Astrocyte (in vitro differentiated cells and primary cell): ENCODE data around the gene TMEM204. TPM values are rescaled to one million over a fixed set of nuclear protein-coding genes. Genes with fewer than 3 reads are reported as not detected.

Source experiments
- DNase-seq: peaks from one replicate; pipeline ENCODE4 v3.0.0-alpha.2; 2010; ENCODE audit warnings: low read depth
- FAIRE-seq: peaks from 2 replicates; lab custom pipeline; 2011; peaks lifted over from hg19 to GRCh38; lab: Jason Lieb, UNC
- H2AFZ ChIP-seq: 2 replicates; pipeline ENCODE4 v1.6.0; 2012; ENCODE audit warnings: low read depth, low read length, inconsistent platforms
- H3K27ac ChIP-seq: 2 replicates; pipeline ENCODE4 v1.5.1; 2011; ENCODE audit warnings: low read depth, low read length, inconsistent platforms
- H3K27me3 ChIP-seq: 2 replicates; pipeline ENCODE4 v1.6.0; 2011; ENCODE audit warnings: low read length, inconsistent platforms; ENCODE audit not compliant: insufficient read depth
- H3K36me3 ChIP-seq: 2 replicates; pipeline ENCODE4 v1.5.1; 2011; ENCODE audit warnings: low read length, inconsistent platforms; ENCODE audit not compliant: insufficient read depth
- H3K4me1 ChIP-seq: 2 replicates; pipeline ENCODE4 v1.5.1; 2011; ENCODE audit warnings: low read length, inconsistent platforms; ENCODE audit not compliant: insufficient read depth
- H3K4me2 ChIP-seq: 2 replicates; pipeline ENCODE4 v1.6.0; 2012; ENCODE audit warnings: low read length, inconsistent platforms
- H3K4me3 ChIP-seq: 2 replicates; pipeline ENCODE4 v1.5.1; 2011; ENCODE audit warnings: low read depth, mild to moderate bottlenecking, low read length, inconsistent platforms; ENCODE audit not compliant: insufficient read depth
- H3K79me2 ChIP-seq: 2 replicates; pipeline ENCODE4 v1.6.0; 2012; ENCODE audit warnings: mild to moderate bottlenecking, low read length, inconsistent platforms; ENCODE audit not compliant: insufficient read depth
- H3K9ac ChIP-seq: 2 replicates; pipeline ENCODE4 v1.6.0; 2012; ENCODE audit warnings: mild to moderate bottlenecking, low read length, inconsistent platforms
- H3K9me3 ChIP-seq: 2 replicates; pipeline ENCODE4 v1.5.1; 2012; ENCODE audit warnings: low read depth, mild to moderate bottlenecking, low read length, inconsistent platforms; ENCODE audit not compliant: insufficient read depth
- H4K20me1 ChIP-seq: 2 replicates; pipeline ENCODE4 v1.6.0; 2012; ENCODE audit warnings: low read length, inconsistent platforms; ENCODE audit not compliant: insufficient read depth
- H3K27ac Mint-ChIP-seq: one replicate; pipeline ENCODE4 v1.8.0; 2021; ENCODE audit warnings: mild to moderate bottlenecking, mixed read lengths; ENCODE audit not compliant: unreplicated experiment
- H3K27me3 Mint-ChIP-seq: one replicate; pipeline ENCODE4 v1.8.0; 2021; ENCODE audit warnings: low read depth, mixed read lengths; ENCODE audit not compliant: unreplicated experiment
- H3K36me3 Mint-ChIP-seq: one replicate; pipeline ENCODE4 v1.8.0; 2021; ENCODE audit warnings: low read depth, mixed read lengths; ENCODE audit not compliant: unreplicated experiment
- H3K4me1 Mint-ChIP-seq: one replicate; pipeline ENCODE4 v1.8.0; 2021; ENCODE audit warnings: low read depth, mixed read lengths; ENCODE audit not compliant: unreplicated experiment
- H3K4me3 Mint-ChIP-seq: one replicate; pipeline ENCODE4 v1.8.0; 2021; ENCODE audit warnings: mild to moderate bottlenecking, moderate library complexity, mixed read lengths; ENCODE audit not compliant: unreplicated experiment
- H3K9me3 Mint-ChIP-seq: one replicate; pipeline ENCODE4 v1.8.0; 2021; ENCODE audit warnings: mild to moderate bottlenecking, mixed read lengths; ENCODE audit not compliant: unreplicated experiment
- EZH2 ChIP-seq: IDR thresholded peaks from 2 replicates; pipeline ENCODE4 v1.6.1; 2012; ENCODE audit warnings: mild to moderate bottlenecking, low read length, inconsistent platforms; ENCODE audit not compliant: insufficient read depth
- total RNA-seq: library from RNA; stranded (reverse); gene quantifications from 2 replicates; pipeline ENCODE4 v1.2.1, GENCODE V29; 2021
- TF ChIP-seq, protein P1 (sequence below): IDR thresholded peaks from 2 replicates; pipeline ENCODE4 v1.5.1; 2011; ENCODE audit warnings: low read depth, mild to moderate bottlenecking, inconsistent platforms, low read length, moderate library complexity; ENCODE audit not compliant: insufficient read depth

The TMEM204 gene
- total RNA-seq, 1 donor from 2014 or later = not detected

DNA sequence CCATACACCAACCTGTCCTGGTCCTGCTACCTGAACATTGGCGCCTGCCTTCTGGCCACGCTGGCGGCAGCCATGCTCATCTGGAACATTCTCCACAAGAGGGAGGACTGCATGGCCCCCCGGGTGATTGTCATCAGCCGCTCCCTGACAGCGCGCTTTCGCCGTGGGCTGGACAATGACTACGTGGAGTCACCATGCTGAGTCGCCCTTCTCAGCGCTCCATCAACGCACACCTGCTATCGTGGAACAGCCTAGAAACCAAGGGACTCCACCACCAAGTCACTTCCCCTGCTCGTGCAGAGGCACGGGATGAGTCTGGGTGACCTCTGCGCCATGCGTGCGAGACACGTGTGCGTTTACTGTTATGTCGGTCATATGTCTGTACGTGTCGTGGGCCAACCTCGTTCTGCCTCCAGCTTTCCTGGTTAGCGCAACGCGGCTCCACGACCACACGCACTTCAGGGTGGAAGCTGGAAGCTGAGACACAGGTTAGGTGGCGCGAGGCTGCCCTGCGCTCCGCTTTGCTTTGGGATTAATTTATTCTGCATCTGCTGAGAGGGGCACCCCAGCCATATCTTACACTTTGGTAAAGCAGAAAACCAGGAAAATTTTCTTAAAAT is 21.5 kb downstream of the TMEM204 start:
- Histone ChIP-seq H2AFZ (no peak overlapping the region), H3K4me1 (no peaks in the 10 kb centered on the region), H3K27me3 (no peaks in the 10 kb centered on the region), H4K20me1 (no peaks in the 10 kb centered on the region), H3K9me3 (no peaks in the 10 kb centered on the region), H3K27ac (no peak overlapping the region), H3K9ac (no peak overlapping the region), H3K79me2 (no peaks in the 10 kb centered on the region), H3K4me3 (no peak overlapping the region), H3K36me3 (peaks cover 4% of the 10 kb centered on the region), H3K4me2 (no peak overlapping the region)
- no peak overlapping the region for H3K4me3 Mint-ChIP-seq
- FAIRE-seq (no peak), DNase-seq (no peak)
- H3K4me1 Mint-ChIP-seq = no peaks in the 10 kb centered on the region
- TF ChIP-seq, protein P1, sequence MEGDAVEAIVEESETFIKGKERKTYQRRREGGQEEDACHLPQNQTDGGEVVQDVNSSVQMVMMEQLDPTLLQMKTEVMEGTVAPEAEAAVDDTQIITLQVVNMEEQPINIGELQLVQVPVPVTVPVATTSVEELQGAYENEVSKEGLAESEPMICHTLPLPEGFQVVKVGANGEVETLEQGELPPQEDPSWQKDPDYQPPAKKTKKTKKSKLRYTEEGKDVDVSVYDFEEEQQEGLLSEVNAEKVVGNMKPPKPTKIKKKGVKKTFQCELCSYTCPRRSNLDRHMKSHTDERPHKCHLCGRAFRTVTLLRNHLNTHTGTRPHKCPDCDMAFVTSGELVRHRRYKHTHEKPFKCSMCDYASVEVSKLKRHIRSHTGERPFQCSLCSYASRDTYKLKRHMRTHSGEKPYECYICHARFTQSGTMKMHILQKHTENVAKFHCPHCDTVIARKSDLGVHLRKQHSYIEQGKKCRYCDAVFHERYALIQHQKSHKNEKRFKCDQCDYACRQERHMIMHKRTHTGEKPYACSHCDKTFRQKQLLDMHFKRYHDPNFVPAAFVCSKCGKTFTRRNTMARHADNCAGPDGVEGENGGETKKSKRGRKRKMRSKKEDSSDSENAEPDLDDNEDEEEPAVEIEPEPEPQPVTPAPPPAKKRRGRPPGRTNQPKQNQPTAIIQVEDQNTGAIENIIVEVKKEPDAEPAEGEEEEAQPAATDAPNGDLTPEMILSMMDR = no peak
- no peak for TF ChIP-seq EZH2
- no peaks in the 10 kb centered on the region for H3K9me3 Mint-ChIP-seq
- H3K27me3 Mint-ChIP-seq = no peaks in the 10 kb centered on the region
- peaks cover 19% of the 10 kb centered on the region for H3K36me3 Mint-ChIP-seq
- no peak overlapping the region for H3K27ac Mint-ChIP-seq

DNA sequence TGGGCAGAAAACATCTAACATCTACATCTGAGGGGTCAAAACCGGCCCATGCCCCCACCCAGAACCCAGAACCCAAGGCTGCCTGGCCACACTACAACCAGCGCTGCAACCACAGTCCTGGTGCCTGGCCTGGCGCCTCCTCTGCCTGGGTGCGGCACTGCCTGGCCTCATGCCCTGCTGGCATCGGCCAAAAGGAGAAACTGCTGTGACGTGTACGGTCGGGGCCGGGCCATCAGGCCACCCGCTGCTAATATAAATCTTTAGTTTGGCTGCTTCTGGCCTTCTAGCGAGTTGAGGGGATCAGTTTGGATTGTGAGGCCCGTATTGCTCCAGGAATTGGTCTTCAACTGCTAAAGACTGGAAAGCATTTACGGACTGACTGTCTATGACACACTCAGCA is 22.8 kb downstream of the TMEM204 start:
- Mint-ChIP-seq H3K4me1 (peaks cover 2% of the 10 kb centered on the region), H3K36me3 (peaks cover 21% of the 10 kb centered on the region), H3K4me3 (no peak overlapping the region), H3K9me3 (no peaks in the 10 kb centered on the region), H3K27me3 (no peaks in the 10 kb centered on the region), H3K27ac (no peak overlapping the region)
- TF ChIP-seq, protein P1 = no peak
- no peak for TF ChIP-seq EZH2
- H3K36me3 ChIP-seq = peaks cover 4% of the 10 kb centered on the region
- no peak overlapping the region for H3K27ac ChIP-seq
- H4K20me1 ChIP-seq = no peaks in the 10 kb centered on the region
- no peak for DNase-seq
- H3K4me2 ChIP-seq = no peak overlapping the region
- FAIRE-seq = no peak
- H3K4me1 ChIP-seq = no peaks in the 10 kb centered on the region
- H3K9me3 ChIP-seq = no peaks in the 10 kb centered on the region
- no peaks in the 10 kb centered on the region for H3K79me2 ChIP-seq
- no peak overlapping the region for H3K9ac ChIP-seq
- no peaks in the 10 kb centered on the region for H3K27me3 ChIP-seq
- H3K4me3 ChIP-seq = no peak overlapping the region
- no peak overlapping the region for H2AFZ ChIP-seq

- DNase-seq (no peak), FAIRE-seq (no peak)
- no peaks in the 10 kb centered on the region for H3K4me1 ChIP-seq
- H3K79me2 ChIP-seq = no peaks in the 10 kb centered on the region
- no peak overlapping the region for H3K4me2 ChIP-seq
- H3K27me3 ChIP-seq = no peaks in the 10 kb centered on the region
- H3K36me3 ChIP-seq = peaks cover 4% of the 10 kb centered on the region
- Mint-ChIP-seq H3K9me3 (no peaks in the 10 kb centered on the region), H3K27me3 (no peaks in the 10 kb centered on the region), H3K36me3 (peaks cover 24% of the 10 kb centered on the region), H3K4me3 (no peak overlapping the region), H3K27ac (no peak overlapping the region), H3K4me1 (peaks cover 5% of the 10 kb centered on the region)
- no peak for TF ChIP-seq EZH2
- TF ChIP-seq, protein P1 = no peak
- no peak overlapping the region for H3K4me3 ChIP-seq
- H3K9me3 ChIP-seq = no peaks in the 10 kb centered on the region
- no peaks in the 10 kb centered on the region for H4K20me1 ChIP-seq
- H3K27ac ChIP-seq = no peak overlapping the region
- H3K9ac ChIP-seq = no peak overlapping the region
- no peak overlapping the region for H2AFZ ChIP-seq
These were observed 23.6 kb downstream of the TMEM204 start for GRCh38 chr16:1557074-1557473.
